GM21360 (cell line): ENCODE results near the gene DGKE.

Experiments used
- ATAC-seq: cut with Tn5 transposase; IDR thresholded peaks from one replicate; pipeline ENCODE4 v1.9.1; 2021; ENCODE audit warnings: mild to moderate bottlenecking, moderate library complexity; ENCODE audit not compliant: unreplicated experiment

Gene DGKE

DNA sequence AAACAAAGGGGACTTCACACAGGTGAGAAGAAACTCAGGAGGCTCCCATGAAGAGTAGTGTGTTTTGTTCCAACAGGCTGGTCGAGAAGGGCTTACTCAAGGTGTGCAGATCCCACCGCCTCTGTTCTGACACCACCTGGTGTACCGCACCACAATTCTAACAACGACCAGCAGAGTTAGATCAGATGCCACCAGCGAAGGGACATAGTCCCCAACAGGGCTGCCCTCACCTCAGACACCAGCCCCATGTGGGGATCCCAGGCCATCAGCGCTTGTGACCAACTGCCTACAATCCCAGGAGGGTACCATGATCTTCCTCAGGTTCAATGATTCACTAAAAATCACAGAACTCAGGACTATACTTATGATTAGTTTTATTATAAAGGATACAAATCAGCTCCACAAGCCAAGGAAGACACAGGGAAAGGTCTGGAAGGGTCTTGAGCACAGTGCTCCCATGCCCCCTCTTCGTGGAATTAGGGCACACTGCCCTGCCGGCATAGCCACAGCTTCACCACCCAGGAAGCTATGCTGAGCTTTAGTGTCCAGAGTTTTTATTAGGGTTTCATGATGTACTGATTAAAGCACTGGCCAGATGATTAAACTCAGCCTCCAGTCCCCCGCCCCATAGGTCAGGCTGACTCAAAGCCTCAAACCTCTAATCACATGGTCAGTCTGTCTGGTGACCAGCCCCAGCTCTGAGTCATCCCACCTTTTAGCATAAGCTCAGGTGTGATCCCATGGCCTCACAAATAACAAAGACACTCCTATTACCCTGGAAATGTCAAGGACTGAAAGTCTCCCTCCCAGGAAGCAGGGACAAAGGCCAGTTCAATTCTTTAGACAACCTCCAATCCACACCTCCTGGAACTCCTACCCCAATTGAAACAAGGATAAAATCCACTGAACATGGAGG lies 53.9 kb downstream of the DGKE start:
- ATAC-seq, result no peak

DNA sequence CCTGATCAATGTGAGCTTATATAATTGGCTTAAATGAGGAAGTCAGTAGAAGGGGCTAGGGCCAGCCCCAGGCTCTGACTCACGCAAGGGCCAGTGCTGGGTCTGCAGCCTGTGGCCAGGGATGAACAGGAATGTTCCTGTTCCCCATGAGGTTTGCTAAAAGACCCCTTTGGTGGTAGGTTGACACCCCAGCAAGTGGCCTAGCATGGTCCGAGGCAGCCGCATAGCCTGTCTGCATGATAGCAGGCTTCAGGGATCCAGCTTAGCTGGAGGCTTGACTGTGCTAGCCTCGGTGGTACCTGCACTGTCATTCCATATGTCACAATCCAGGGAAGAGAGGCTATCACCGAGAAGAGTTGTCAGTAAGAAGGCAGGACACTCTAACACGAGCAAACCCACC lies 56.4 kb downstream of the DGKE start:
- ATAC-seq, result no peak

DNA sequence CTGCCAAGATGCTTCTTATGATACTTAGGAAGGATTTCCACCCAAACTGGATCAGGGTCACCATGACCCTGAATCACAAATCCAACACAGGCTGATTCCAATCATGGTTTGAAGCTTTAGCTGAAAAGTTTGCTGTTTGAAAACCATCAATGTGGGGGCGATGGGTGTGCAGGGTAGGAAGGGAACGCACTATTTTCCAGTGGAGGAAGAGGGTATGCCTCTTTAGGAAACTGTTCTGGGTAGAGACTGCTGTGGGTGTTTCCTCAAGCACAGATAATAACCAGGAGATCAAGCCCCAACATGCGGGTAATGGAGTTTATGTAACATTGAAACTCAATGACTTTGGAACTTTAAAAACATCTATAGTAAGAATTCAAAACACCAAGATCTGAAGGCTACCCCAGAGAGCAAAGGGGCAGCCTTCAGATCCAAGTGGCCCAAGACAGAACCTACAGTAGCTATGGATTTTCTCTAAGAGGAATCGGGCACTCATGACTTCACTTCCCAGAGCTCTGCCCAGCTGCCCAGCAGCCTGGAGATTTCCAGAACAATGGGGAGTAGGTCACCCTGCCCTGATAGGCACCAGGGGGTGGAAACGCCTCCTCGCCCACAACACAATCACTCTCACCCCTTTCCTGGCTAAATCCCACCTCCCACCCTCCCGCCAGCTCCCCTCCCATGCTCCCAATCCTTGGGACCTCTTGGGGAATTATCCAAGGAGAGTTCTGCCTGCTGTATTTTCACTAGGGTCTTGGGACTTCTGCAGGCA lies 57.1 kb downstream of the DGKE start:
- no peak for ATAC-seq

DNA sequence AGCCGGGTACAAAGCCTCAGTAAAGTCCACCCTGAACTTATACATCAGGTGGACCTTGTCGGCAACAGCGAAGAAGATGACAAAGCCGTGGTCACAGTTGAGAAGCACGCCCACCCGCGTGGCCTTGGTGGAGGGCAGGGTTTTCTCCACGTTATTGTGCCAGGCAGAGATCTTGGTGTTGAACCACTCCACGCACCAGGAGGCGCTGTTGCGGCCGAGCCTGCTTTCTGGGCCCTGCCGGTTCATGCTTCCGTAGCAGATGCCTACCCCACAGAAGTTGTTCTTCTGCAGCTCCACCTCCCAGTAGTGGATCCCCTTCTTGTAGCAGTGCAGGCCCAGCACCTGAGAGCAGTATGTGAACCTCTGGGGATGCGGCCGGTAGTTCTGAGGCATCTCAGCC lies 57.8 kb downstream of the DGKE start:
- no peak for ATAC-seq

DNA sequence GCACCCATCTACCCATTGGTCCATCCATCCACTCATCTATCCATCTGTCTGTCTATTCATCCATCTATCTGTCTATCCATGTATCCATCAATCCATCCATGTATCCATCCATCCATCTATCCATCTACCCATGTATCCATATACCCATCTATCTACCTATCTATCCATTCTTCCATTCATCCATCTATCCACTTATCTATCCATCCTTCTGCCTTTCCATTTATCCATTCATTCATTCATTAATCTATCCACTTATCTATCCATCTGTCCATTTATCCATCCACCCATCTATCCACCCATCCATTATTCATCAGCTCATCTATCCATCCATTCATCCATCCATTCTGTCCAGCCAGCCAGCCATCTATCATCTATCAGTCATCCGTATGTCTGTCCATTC lies 58.4 kb downstream of the DGKE start:
- ATAC-seq, result no peak

DNA sequence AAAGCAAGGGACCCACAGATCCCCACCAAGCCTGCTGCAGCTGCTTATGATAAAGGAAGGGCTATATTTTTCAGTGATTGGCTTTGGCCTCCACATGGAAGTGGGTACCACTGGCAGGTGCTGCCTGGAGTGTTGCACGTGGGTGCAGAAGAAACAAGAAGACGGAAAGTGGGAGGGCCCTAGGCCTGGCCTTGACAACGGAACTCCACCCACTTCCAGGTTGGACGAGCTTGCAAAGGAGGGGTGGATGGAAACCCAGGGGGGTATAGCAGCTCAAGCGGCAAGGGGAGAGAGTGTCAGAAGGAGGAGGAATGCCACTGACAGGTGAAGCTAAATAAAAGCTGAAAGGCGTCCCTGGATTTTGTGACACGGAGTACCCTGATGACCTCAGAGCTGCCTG lies 59.6 kb downstream of the DGKE start:
- no peak for ATAC-seq

DNA sequence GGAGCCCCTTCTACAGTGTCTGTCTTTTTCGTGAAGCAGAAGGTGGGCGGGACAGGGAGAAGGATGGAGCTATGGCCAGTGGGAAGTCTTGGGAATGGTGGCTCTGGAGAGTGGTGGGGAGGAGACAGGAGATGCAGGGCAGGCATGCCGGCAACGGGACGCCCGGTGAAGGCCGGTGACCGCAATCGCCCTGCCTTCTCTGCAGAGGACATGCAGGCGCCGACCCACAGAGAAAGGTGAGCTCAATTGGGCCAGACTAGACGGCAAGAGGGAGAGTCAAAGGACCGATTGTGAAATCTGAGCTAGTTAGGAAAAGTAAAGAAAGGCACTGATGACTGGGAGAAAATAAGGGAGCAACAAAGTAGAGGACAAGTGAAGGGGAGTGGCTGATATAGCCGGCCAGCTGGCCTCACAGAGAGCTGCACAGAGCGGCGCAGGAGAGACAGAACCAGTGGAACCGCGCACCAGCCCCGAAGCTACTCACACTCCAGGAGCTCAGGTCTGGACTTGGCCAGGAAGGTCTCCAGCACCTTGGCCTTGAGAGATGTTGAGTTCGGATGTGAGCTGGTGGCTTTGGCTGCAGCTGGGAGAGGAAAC lies 61.0 kb downstream of the DGKE start:
- no peak for ATAC-seq

DNA sequence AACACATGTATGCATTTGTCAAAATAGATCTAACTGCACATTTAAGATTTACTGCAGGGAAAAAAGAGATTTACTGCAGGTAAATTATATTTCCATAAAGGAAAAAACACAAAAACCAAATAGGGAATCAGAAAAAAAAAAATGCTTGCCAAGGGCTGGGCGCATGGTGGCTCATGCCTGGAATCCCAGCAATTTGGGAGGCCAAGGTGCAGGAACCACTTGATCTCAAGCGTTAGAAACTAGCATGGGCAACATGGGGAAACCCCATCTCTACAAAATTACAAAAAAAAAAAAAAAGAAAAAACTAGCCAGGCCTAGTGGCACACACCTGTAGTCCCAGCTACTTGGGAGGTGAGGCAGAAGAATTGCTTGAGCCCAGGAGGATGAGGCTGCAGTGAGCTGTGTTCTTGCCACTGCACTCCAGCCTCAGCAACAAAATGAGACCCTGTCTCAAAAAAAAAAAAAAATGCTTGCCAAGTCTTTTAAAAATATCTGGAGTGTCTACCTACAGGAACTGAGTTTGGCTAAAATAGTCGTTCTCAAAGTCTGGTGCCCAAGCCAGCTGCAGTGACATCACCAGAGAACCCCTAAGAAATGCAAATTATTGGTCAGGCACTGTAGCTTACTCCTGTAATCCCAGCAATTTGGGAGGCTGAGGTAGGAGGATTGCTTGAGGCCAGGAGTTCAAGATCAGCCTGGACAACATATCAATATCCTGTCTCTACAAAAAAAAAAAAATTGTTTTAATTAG lies 62.4 kb downstream of the DGKE start:
- no peak for ATAC-seq

DNA sequence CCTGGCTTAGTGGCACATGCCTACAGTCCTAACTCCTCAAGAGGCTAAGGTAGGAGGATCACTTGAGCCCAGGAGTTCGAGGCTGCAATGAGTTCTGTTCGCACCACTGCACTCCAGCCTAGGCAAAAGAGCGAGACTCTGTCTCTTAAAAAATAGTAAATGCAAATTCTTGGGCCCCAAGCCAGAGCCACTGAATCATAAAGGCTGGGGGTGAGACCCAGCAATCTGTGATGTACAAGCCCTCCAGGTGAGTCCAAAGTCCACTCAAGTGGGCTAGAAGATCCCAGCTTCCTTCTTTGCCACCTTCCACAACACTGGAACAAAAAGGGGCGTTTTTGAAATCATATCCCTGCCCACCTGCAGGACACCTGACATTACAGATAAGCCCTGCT lies 63.0 kb downstream of the DGKE start:
- no peak for ATAC-seq

DNA sequence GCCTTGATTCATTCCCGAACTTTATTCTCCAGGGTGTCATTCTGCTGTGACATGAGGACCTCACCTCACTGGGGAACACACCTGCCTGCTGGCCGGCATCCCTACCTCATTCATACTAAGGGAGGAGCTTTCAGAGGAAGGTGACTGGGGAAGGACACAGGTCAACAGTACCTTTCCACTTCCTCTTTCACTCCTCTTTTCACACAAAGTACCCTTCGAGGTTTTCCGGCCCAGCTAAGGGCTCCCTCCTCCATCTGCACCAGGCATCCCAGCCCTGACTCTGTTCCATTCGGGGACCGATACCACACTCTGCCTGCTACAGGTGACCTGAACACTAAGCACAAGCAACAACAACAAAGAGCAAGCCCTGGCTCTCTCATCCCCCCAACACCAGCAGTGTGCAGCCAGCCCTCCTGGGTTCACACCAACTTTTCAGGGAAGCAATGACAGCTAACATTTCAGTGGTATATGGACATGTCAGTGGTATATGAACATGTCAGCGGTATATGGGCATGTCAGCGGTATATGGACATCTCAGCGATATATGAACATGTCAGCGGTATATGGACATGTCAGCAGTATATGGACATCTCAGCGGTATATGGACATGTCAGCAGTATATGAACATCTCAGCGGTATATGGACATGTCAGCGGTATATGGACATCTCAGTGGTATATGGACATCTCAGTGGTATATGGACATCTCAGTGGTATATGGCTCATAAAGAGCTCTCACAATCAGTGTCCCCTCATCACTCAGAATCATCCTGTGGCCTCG lies 63.9 kb downstream of the DGKE start:
- ATAC-seq, result no peak

DNA sequence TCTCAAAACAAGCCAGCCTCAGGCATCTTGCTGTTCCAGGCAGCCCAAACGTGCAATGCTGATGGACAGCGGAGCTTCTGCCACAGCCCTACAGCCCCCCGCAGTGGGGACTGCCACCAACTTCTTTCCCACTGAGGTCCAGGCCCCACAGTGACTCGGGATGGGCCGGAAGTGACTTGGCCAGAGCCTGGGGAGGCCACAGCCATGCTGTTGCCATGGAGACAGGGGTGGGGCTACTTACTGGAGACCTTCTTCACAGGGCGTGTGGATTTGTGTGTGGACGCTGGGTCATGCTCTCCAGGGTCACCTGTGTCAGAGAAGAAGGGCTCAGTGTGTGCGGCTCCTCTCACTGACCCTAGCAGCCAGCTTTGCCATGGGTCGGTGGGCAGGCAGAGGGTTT lies 64.9 kb downstream of the DGKE start:
- no peak for ATAC-seq

DNA sequence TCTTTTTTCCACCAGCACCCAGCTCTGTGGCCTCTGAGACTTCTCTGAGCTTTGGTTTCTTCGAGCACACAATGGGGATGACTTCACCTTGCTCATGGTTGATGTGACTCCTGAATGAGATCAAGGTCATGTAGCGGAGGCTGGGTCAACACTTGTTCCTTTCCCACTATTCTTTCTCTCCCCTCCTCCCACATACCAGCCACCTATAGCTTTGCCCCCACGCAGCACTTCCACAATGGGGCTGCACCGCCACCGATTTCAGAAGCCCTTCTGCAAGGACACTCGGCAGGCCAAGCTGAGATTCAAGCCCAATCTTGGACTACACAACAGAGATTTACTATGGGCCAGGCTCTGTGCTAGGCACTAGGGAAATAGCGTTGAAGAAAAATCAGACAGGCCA lies 65.5 kb downstream of the DGKE start:
- no peak for ATAC-seq

DNA sequence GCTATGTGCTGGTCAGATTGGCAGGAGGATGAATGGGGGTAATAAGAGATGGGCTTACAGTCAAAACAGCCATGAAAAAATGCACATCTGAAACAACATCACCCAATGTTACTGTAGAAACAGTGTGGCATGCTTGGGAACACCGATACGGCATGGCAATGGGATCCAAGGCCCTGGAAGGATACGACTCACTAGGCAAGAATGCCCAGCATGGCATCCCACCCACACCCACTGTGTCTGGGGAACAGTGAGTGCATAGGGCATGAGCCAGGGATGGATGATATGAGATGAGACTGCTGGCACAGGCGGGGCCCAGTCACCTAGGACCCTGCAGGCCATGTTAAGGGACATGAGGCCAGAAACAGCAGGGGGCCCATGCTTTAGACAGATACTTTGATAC lies 68.4 kb downstream of the DGKE start:
- no peak for ATAC-seq

DNA sequence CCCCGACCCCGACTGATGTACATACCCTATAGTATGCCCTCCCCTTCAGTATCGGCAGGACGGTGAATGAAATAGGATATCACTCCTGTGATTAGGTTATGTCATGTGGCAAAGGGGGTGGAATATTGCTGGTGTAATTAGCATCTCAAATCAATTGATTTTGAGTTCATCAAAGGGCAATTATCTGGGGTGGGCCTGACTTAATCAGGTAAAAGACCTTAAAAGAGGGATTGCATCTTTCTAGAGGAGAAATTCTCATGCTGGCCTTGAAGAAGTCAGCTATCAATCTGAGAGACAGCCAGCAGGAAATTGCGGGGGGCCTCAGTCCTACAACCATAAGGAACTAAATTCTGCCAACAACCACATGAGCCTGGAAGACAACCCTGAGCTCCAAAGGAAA lies 69.6 kb downstream of the DGKE start:
- ATAC-seq, result no peak

DNA sequence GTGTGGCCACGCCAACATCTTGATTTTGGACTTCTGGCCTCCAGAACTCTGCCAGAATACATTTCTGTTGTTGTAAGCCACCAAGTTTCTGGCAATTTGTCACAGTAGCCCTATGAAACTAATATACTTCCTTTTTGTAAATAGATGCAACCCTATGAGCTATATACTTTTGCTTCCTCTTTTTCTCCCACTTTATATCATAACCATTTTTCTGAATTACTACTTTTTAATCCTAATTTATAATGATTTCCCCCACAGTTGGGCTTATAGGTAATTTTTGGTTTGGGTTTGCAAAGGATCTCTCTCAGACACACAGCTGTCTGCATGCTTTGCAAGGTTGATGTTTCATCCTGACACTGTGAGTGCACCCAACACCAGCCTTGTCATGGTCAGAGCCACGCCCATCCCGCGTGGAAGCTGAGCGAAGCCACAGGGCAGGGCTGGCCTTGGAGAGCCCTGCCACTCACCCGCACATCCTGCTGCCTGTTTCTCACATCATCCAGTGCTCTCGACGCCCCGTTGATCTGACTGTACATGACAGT lies 74.1 kb downstream of the DGKE start:
- peak; percentile 85 for ATAC-seq

DNA sequence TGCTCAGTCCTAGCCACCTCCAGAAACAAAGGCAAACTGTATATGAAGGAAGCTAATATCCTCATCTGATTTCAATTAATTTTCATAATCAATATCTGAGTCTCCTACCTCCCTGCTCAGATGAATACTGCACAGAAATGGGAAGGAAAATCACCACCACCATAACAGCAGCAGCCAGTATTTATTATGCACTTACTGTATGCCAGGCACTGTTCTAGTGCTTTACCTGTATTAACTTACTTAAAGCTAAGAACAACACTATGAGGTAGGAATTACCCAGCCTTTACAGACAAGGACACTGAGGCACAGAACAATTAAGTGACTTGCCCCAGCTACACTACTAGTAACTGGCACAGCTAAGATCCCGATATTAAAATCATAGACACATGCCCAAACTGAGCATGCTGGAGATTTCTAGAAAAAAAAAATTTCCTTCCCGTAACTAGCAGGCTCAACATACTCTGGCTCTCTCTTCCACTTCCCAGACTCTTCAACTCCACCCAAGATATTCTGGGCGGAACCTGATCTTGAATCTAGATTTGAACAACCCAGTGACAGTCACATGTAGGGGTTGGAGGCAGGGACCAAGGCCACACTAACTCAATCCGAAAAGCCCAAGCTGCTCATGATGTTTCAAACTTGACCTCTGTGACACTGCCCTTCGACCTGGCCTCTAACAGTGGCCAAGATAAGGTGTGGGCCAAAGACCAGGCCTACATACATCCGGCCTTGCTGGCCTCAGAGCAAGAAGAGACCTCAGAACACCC lies 76.0 kb downstream of the DGKE start:
- ATAC-seq, result no peak

DNA sequence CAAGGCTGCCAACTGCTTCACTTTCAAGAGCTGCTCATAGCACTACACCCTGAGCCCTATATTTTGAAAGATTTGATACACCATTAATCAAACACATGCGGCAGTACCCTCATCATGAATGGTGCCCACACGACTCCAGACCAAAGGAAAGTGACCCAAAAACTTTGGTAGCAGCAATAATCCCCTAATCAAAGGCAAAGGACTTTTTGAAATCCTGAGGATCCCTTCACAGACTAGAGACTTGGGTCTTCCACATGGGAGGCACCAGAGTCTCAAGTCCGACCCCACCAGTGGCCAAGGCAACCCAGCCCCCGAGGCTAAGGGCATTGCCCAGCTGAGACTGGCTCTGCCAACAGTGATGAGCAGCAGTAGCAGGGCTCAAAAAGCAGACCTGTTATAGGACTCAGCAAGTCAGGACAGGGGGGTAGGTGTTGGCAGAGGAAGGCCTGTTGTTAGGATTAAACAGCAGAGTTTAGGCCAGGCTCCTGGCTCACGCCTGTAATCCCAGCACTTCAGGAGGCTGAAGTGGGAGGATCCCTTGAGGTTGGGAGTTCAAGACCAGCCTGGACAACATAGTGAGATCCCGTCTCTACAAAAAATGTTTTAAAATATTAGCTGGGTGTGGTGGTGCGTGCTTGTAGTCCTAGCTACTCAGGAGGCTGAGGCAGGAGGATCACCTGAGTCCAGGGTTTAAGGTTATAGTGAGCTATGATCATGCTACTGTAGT lies 76.7 kb downstream of the DGKE start:
- no peak for ATAC-seq

DNA sequence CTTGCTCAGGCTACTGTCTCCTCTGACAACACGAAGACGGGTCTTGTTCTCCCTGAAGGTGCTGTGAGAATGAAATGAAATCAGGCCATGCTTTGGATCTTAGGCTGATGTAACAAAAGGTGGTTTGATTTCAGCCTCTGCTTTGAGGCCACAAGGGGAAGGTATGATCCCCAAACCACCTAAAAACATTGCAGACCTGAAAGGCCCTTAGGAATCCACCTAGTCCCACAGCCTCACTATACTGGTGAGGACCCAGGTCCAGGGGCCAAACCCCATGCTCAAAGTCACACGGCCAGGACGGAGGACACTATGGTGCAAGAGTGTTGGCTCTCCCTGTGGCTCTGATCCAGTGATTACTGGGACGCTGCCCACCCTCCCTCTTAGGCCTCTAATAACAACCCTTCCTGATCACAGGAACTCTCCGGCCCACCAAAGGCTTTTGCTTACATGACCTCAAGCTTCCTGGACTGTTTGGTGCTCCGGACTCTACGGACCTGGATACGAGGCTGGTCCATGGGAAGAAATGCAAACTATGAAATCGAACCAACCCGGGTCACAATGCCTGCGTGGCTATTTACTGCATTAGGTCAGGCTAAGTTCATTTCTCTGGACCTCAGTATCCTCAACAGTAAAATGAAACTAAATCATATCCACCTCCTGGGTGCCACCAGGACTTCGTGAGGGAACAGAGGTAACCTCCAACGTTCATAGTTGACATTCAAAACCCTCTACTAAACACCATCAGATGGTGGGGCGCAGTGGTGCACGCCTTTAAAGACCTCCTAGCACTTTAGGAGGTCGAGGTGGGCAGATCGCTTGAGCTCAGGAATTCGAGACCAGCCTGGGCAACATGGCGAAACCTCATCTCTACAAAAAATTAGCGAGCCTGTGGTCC lies 78.4 kb downstream of the DGKE start:
- ATAC-seq, result no peak
